ENCODE results near the gene MAP4K5.

The MAP4K5 gene

DNA sequence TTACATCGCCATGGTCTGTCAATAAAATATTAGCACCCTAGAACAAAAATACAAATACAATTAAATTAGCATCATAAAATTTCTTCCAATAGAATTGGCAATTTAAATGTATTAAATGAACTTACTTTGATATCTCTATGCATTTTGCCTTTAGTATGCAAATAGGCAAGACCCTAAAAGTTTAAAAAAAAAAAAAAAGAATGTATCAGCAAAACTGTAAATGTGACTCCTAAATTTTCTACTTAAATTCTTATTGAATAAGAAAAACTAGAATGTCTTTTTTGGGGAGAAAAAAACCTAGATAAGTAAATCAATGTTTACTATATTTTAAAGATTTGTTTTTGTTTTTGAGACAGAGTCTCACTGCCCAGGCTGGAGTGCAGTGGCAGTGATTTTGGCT, 56.2 kb downstream of the MAP4K5 start:
- no peak for DNase-seq (ENCODE audit: low read depth)

DNA sequence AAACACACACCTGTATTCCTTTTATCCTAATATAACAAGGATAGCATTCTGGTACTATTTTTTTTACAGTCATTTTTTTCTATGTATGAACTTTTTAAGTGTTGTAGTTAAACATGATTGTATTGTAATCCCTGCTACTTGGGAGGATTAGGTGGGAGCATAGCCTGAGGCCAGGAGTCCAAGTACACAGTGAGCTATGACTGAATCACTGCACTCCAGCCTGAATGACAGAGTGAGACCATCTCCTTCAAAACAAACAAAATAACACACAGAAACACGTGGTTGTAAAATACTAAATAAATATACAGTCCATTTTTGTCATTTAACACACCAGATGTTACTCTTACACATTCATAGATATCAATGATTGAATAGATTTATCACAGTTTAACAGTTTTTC, 56.9 kb downstream of the MAP4K5 start:
- no peak for DNase-seq (ENCODE audit: low read depth)

DNA sequence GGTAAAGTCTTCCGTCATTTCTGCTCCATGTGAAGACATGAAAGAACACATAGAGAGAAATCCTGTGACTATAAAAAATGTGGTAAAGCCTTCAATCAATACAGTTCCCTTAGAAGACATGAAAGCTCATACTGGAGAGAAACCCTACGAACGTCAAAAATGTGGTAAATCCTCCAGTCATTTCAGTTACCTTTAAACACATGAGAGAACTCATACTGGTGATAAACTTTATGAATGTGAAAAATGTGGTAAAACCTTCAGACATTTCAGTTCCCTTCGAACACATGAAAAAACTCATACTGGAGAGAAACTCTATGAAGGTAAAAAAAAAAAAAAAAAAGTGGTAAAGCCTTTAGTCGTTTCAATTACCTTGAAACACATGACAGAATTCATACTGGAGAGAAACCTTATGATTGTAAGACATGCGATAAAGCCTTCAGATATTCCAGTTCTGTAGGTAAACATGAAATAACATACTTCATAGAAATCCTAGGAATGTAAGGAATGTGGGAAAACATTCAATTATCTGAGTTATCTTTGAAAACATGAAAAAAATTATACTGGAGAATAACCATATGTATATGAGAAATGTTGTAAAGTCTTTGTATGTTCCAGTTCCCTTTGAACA, 60.4 kb downstream of the MAP4K5 start:
- DNase-seq (ENCODE audit: low read depth), result no peak

DNA sequence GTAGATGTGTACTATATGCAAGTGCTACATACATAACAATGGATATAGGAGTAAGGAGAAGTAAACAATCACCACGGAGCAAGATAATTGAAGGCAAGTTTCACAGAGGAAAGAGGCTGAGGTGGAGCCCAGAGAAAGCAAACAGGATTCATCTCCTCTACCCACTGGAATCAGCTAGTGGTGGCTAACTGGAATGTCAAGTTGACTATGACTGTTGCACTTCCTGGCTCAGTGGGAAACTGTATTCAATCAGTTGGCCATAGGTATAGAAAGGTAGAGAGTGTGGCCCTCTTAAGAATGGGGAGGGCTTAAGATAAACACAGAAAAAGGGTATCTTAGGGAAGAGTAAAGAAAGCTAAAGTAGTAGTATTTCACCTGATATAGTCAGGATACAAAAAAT, 62.4 kb downstream of the MAP4K5 start:
- DNase-seq (ENCODE audit: low read depth), result no peak

DNA sequence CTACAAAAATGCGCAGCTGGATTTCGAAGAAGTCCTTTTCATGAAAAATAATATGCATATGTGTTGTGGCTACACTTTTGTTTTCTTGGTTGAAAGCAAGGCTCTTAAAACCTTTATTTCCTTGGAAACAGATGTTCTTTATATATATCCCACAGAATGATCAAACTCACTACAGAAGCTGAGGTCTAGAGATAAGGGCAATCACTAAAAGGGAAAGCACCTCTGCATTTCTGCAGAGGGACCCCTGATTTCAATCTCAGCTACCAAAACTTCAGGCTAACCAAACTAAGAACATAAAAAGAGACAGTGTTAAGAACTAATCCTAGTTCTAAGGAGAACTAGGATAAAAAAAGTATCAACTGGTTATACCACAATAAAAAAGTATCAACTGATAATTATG, 70.3 kb downstream of the MAP4K5 start:
- no peak for DNase-seq (ENCODE audit: low read depth)

DNA sequence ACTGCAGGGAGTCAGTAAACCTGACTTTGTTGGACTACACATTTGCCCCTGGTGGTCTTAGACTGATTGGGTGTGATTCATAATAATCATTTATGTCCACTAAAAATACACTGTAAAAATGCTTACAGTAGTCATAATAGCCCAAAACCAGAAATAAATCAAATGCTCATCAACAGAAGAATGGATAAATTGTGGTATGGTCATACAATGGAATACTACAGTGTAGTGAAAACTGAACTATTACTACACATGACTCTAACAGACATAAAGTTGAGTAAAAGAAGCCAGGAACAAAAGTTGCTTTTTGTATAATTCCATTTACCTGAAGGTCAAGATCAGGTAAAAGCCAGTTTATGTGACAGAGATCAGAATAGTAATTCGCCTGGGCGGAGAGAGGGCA, 78.5 kb downstream of the MAP4K5 start:
- DNase-seq (ENCODE audit: low read depth), result no peak

DNA sequence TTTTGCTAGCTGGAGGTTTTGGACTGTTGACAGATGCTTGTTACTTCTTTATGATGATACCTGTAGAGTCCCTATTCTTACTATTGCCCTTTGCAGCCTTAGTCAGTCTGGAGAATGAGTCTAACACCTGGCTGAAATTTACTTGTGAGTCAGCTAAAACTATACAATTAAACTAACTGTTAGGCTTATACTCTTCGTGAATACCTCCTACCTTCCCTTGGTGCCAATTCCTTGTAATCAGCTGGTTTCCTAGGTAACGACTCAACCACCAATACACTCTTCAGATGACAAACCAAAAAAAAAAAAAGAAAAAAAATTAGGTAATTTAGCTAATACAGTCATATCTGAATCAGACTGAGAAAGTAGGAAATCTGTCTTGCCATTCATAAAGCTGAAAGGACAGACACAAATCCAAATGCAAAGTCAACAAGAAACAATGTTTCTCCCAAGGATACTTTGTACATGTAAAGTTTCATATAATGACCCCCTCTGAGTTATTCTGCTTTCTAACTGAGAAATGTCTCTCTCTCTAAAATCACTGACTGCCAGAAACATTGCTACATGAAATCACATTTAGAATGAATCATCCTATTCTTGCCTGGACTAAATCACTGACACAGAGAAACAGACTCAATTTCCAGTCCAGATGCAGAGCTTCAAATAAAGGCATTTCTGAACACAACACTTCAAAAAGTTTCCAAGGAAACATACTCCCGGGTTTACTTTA, 79.2 kb downstream of the MAP4K5 start:
- peak; percentile 66 for DNase-seq (ENCODE audit: low read depth)

DNA sequence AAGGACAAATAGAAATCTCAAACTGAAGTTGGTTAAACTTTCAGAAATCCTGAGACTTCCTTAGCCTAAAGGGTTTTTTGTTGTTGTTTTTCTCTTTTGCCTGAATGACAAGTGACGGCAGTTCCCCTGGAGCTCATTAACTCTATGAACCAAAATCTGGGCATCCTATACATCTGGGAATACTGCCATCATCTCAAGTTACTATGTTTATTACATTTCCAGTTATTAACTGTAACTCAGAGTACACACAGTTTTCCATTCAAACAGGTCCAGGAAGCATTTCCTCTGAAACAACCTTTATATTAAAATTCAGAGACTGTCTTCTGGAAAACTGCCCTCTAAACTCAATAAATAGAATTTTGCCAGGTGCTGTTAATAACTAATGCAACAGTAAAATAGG, 80.1 kb downstream of the MAP4K5 start:
- DNase-seq (ENCODE audit: low read depth), result peak; percentile 46

DNA sequence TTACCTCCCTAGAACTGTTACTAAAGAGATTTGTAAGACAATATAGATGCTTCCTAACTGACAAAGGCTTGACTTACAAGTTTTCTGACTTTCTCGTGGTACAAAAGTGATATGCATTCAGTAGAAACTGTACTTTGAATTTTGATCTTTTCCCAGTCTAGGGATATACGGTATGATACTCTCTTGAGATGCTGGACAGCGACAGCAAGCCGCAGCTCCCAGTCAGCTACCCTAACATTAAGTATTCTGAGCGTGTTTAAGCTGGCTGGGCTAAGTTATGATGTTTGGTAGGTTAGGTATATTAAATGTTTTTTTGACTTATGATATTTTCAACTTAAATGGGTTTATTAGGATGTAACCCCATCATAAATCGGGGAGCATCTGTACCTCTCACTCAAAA, 80.5 kb downstream of the MAP4K5 start:
- no peak for DNase-seq (ENCODE audit: low read depth)

DNA sequence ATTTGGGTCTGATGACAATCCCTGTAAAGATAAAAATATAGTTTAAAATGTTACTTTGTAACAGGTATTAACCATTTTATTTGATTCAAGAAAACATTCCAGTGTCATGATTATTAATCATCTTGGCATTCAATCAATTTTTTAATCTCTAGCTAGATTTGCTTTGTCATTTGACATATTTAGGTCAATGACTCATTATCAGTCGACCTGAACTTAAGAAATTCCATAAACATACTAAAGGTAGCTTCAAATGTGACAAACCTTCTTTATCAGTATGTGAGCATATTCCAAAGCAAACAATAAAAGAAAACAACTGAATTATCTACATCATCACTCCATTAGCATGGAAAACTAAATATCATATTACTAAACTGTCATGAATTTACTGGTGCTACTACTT, 84.9 kb downstream of the MAP4K5 start:
- DNase-seq (ENCODE audit: low read depth), result no peak

DNA sequence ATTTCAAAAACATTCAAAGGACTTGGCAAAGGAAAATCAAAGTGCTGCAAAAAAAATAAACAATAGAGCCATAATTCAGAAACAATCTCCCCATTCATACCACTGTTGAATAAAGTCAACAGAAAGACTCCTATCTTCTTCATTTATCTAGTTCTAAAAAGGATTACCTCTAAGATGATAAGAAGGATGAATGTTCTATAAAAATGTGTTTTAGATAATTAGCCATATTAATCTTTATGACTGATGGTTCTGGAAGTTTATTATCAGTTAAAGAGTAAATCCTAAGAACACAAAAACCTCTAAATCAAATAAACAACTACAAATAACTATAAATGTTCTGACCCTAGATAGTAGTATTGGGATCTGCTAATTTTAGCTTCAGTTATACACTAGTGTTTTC, 97.8 kb downstream of the MAP4K5 start:
- no peak for DNase-seq (ENCODE audit: low read depth)

DNA sequence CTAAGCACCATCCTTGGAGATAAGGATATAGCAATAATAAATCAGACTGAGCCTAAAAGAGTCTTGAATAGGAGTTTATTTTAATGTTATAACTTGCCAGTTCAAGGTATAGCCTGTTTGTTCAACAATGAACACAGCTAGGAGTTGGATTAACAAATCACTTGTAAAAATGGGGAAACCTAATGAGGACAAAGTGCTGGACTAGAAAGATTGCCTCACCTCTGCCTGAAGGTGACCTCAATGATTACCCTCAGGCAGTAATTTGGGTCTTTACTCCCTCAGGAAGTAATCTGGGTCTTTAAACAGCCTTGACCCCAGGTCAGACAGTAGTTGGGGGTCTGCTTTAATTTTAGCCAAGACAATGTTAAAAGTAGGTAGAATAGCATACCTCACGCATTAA, 100.2 kb downstream of the MAP4K5 start:
- DNase-seq (ENCODE audit: low read depth), result no peak

DNA sequence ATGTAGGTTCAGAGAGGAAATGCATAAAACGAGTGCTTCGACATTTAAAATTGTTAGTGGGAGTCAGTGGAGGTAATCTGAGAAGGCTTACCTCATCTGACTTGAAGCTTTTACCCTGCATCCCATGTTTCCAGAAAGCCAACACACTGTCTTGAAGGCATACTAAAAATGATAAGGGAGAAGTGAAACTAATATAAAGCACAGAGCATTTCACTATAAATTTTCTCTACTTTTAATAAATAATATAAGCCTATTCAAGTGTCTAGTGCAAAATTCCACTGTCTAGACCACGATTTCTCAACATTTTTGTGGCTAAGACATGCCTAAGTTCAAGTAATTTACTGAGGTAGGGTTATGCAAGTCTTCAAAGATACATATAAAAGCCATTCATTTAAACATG, 106.6 kb downstream of the MAP4K5 start:
- no peak for DNase-seq (ENCODE audit: low read depth)

DNA sequence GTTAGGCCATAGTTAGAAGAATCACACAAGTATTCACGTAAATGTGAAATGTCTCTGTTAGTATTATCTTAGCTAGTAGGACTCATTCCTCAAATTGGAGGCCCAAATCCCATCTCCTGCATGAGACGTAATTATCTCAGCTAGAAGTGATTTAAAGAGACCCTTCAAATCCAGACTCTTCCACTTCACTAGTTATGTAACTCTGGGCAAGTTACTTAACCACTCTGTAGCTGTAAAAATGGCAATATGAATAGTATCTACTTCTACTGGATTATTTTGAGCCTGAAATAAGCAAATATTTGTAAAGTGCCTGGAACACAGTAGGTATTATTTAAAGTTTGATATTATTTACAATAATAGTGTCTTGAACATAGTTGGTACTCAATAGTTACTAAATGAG, 107.3 kb downstream of the MAP4K5 start:
- DNase-seq (ENCODE audit: low read depth), result no peak

DNA sequence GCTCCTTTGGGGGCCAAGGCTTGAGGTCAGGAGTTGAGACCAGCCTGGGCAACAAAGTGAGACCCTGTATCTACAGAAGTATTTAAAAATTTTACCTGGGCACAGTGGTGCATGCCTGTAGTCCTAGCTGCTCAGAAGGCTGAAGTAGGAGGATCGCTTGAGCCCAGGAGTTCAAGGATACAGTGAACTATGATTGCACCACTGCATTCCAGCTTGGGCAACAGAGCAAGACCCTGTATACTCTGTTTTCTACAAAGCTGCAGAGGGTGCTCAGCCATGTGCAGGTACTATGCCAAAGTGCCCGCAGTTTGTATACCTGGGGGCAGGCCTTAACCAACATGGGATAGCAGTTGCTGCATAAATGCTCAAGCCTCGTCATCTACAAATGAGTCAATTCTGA, 108.8 kb downstream of the MAP4K5 start:
- DNase-seq (ENCODE audit: low read depth), result no peak

DNA sequence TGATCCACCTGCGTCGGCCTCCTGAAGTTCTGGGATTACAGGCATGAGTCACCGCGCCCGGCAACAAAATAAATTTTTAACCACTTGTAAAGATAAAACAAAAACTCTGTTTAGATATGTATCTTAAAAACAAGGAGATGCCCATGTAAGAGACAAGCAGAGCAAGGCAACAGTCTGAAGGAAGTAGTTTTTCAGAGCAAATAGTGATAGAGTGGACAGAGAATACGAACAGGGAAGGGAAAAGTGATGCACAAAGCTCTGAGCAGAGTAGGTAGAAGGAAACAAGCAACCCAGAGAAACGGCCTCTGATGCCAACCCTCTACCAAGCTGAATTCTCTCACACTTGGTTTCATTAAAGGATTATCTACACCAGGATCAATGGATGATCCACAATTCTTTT, 110.9 kb downstream of the MAP4K5 start:
- DNase-seq (ENCODE audit: low read depth), result no peak

DNA sequence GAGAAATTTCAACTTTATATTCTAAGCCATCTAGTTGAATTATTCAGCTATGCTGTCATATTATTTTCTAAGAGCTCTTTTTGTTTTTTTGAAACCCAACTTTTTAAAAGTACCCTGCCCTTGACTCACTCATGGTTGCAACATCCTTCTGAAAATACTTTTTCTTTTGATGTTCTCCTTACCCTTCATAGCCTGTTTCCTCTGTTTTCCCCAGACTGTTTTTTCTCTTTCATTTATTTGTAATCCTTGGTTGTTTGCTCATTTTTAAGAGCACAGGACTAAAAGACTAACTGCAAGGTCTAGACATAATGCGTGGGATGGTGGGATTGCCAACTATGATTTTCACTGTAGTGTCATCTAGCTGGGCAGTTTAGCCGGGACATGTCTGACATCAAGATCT, 114.5 kb downstream of the MAP4K5 start:
- DNase-seq (ENCODE audit: low read depth), result no peak

DNA sequence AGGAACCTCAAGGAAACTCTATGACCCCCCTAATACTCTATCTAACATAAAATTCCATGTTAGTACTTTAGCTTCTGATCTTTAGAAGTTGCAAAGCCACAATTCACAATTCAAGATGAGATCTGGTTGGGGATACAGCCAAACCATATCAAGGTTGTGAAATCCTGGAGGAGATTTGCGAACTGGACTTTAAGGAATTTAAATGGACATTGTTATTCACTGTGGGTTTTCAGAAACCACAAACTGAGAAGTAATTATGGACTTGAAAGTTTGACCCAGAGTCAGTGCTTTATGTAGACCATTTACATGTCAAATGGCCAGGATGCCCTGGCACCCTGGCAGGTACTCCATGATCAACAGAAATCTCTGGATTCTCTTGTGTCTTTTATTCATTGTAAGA, 121.4 kb downstream of the MAP4K5 start:
- no peak for DNase-seq (ENCODE audit: low read depth)

DNA sequence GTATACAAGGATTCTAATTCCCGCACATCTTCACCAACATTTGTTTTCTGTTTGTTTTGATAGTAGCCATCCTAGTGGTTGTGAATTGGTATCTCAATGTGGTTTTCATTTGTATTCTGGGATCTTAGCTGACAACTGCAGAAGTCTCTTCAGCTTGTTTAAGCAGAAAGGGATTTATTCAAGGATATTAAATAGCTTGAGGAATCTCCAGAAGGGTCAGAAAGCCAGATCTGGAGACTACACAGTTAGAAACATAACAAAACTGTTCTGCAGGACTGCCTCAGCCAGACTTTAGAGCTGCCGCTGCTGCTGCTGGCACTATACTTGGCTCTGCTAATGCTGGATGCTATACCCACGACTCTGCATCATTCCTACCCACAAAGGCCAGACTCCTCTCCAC, 122.3 kb downstream of the MAP4K5 start:
- DNase-seq (ENCODE audit: low read depth), result no peak

DNA sequence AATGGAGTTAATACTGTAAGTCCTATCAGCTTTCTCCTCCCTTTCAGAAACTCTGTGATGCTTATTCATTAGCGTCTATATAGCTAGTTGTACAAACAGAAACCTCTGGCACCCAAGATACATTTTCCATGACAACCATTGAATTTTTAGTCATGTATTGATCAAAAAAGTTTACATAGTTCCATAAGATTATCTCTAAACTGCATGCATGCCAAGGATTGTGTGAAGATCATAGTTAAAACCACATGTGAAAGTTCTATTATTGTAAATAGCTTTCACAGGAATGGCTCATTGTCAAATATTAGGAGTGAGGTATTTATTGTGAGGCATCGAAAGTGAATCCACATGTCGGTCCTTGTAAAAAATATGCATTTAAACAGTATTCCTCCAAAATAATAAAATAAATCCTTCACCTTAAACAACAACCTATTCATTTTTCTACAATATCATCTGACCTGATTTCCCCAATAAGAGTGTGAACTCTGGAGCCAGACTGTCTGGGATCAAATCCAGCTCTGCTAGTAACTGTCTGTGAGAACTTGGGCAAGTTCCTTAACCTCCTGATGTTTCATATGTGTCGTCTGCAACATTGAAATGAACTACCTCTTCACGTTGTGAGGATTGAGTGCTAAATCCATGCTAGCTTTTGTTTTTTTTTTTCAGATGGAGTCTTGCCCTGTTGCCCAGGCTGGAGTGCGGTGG, 125.1 kb downstream of the MAP4K5 start:
- no peak for DNase-seq (ENCODE audit: low read depth)

DNA sequence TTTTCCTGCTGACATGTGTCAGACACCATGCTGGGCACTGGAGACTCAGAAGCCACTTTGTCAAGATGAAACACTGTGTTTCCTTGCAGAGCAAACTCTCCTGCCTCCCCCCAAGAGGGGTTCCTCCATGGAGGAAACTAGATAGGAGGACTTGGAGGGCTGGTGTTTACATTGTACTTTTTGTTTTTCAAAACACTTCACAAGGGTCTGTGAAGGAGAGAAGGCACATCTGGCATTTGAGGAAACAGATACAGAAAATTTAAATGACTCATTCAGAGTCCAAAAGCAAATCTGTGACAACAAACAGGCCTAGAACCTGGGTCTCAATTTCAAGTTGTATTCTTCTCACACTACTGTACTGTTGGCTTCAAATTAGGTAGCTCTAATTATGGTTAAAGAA, 128.9 kb downstream of the MAP4K5 start:
- no peak for DNase-seq (ENCODE audit: low read depth)

DNA sequence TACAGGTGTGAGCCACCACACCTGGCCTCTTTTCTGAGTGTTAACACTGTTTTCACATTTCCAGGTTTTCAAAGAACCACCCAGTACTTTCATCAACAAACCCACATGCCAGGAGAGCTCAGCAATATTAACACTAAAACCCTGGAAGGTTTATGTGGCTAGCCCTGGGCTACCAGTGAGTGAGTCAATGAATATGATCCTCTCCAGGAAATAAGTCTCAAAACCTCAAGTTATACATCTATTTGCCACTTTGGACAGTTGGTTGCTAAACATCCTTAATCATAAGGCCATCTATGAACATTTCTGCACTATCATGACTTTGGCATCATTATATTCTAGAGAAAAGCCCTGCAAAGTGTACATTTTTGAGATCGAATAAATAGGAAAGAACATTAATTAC, 129.4 kb downstream of the MAP4K5 start:
- no peak for DNase-seq (ENCODE audit: low read depth)

DNA sequence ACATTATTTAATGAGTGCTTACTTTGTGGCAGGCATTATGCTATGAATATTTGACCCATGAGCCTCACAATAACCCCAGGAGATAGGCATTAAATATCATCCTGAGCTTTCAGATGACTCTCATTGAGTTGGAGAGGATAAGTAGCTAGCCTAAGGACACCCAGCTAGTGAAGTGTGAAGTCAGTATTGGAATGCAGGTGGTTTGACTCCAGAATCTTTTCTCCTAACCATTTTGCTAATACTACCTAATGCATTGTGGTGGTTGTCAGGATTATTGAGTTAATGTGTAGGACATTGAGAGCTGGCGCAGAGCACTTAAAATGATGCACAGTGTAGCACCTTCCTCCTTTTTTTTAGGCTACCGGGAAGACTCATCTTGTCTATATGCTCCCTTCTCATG, 131.9 kb downstream of the MAP4K5 start:
- DNase-seq (ENCODE audit: low read depth), result no peak
